ENCODE measurements around the gene RAB33A. TPM values are rescaled to one million over a fixed set of nuclear protein-coding genes. Genes with fewer than 3 reads are reported as not detected.

RAB33A gene
- total and polyA plus RNA-seq, 2 donors (not counting 1 experiment from before 2014, with no cell fraction given) = 2.4 to 5.4 TPM

DNA sequence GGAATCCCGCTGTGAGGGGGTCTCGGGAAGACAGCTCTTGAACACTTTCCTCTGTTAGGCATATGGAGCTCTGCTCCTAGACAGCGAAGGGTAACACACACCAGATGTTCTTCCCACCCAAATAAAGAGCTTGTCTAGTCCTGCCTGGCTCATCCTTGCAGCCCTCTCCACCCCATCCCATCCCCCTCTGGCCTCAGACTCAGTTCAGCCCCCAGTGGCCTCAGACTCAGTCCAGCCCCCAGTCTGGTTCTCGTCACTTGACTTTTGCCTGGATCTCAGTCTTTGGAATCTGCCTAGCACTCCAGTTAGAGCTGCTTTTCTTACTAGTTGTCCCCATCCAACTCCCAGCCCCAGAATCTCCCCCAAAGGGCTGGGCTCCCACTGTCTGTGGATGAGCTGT, 14.9 kb downstream of the RAB33A start:
- Histone ChIP-seq H3K27me3 (replicated peaks in 1 of 4; ENCODE audit: control extremely low read depth in 1 of 4, control insufficient read depth in 3 of 4, insufficient read depth in 4 of 4, low read length in 3 of 4) (no peaks in the 10 kb centered on the region), H3K79me2 (ENCODE audit: control insufficient read depth, insufficient read depth, low read length) (no peaks in the 10 kb centered on the region), H3K9me3 (ENCODE audit: control extremely low read depth in 1 of 3, control insufficient read depth in 2 of 3, insufficient read depth in 1 of 3, low read length in 2 of 3) (peaks cover 0 to 6% (median 0%) of the 10 kb centered on the region in 3 donors), H4K20me1 (ENCODE audit: control insufficient read depth, insufficient read depth, low read length, poor library complexity, severe bottlenecking) (no peaks in the 10 kb centered on the region), H3K36me3 (replicated peaks in 1 of 2; ENCODE audit: control extremely low read depth in 1 of 2, control insufficient read depth in 1 of 2, extremely low read depth in 1 of 2, insufficient read depth in 2 of 2, low read length in 1 of 2) (no peaks in the 10 kb centered on the region), H2AFZ (ENCODE audit: insufficient read depth, low read depth, low read length, poor library complexity, severe bottlenecking) (no peak overlapping the region), H3K9ac (ENCODE audit: low read length) (no peak overlapping the region), H3K4me3 (ENCODE audit: control extremely low read depth in 1 of 5, extremely low read depth in 1 of 5, insufficient read depth in 1 of 5, low read depth in 2 of 5, low read length in 4 of 5) (no peak overlapping the region), H3K4me2 (replicated peaks; ENCODE audit: low read depth, low read length, poor library complexity, severe bottlenecking) (no peak overlapping the region), H3K4me1 (ENCODE audit: control insufficient read depth in 2 of 2, insufficient read depth in 2 of 2, low read length in 2 of 2) (peaks cover 0 to 9% of the 10 kb centered on the region in 2 donors), H3K27ac (ENCODE audit: low read length in 2 of 2) (no peak overlapping the region)
- POLR2A ChIA-PET = no interaction called here
- intact Hi-C loops (cut with micrococcal nuclease) = no loop called here
- Mint-ChIP-seq H3K27me3 (no peaks in the 10 kb centered on the region), H3K4me1 (peaks cover 21% of the 10 kb centered on the region), H3K27ac (no peak overlapping the region), H3K9me3 (ENCODE audit: insufficient read depth) (no peaks in the 10 kb centered on the region), H3K4me3 (no peak overlapping the region)
- ATAC-seq (ENCODE audit: low read depth) = no peak
- CTCF ChIA-PET = interaction anchor here (0.6 to 1.8 kb wide), 3 partner anchors 10 to 106 kb away, joined by 3 to 15 read pairs (median 3); no protein-coding TSS in a partner anchor
- TF ChIP-seq, protein P1, sequence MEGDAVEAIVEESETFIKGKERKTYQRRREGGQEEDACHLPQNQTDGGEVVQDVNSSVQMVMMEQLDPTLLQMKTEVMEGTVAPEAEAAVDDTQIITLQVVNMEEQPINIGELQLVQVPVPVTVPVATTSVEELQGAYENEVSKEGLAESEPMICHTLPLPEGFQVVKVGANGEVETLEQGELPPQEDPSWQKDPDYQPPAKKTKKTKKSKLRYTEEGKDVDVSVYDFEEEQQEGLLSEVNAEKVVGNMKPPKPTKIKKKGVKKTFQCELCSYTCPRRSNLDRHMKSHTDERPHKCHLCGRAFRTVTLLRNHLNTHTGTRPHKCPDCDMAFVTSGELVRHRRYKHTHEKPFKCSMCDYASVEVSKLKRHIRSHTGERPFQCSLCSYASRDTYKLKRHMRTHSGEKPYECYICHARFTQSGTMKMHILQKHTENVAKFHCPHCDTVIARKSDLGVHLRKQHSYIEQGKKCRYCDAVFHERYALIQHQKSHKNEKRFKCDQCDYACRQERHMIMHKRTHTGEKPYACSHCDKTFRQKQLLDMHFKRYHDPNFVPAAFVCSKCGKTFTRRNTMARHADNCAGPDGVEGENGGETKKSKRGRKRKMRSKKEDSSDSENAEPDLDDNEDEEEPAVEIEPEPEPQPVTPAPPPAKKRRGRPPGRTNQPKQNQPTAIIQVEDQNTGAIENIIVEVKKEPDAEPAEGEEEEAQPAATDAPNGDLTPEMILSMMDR (IDR thresholded peaks at IDR 0.05) = no peak
- no peak for TF ChIP-seq EZH2 (IDR thresholded peaks at IDR 0.05; ENCODE audit: borderline replicate concordance, insufficient read depth, low read depth, low read length, poor library complexity, severe bottlenecking)
- no peak for DNase-seq
- WGBS (ENCODE audit: insufficient coverage) = no CpG with 5 or more reads among the region's 4 CpGs

DNA sequence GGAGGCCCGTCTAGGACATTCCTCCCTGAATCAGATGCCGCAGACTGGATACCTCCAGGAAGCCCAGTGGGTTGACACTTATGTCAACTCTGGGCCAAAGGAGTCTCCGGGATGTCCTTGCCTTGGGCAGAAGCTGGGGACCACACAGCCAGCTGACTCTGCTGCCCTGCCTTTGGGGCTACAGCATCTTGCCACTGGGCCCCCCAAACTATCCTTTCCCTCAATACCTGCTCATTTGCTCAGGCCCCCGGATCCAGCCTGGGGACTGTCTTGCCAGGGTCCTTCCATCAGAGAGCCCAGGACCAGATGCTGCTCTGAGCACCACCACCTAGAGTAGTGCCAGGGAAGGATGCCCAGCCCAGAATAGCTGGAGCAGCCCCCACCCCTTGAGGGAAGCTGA, 19.0 kb downstream of the RAB33A start:
- H3K4me3 ChIP-seq (ENCODE audit: control extremely low read depth in 1 of 5, extremely low read depth in 1 of 5, insufficient read depth in 1 of 5, low read depth in 2 of 5, low read length in 4 of 5) = no peak overlapping the region
- POLR2A ChIA-PET = interaction anchor here (1.8 kb wide), 1 partner anchor 108 kb away, joined by 4 read pairs; no protein-coding TSS in a partner anchor
- H3K27me3 Mint-ChIP-seq = no peaks in the 10 kb centered on the region
- no peak overlapping the region for H3K27ac Mint-ChIP-seq
- no peak overlapping the region for H3K27ac ChIP-seq (ENCODE audit: low read length in 2 of 2)
- H3K4me1 Mint-ChIP-seq = peaks cover 9% of the 10 kb centered on the region
- H3K4me2 ChIP-seq (replicated peaks; ENCODE audit: low read depth, low read length, poor library complexity, severe bottlenecking) = no peak overlapping the region
- no peak for TF ChIP-seq EZH2 (IDR thresholded peaks at IDR 0.05; ENCODE audit: borderline replicate concordance, insufficient read depth, low read depth, low read length, poor library complexity, severe bottlenecking)
- TF ChIP-seq, protein P1 (IDR thresholded peaks at IDR 0.05) = no peak
- no peaks in the 10 kb centered on the region for H4K20me1 ChIP-seq (ENCODE audit: control insufficient read depth, insufficient read depth, low read length, poor library complexity, severe bottlenecking)
- no peak overlapping the region for H2AFZ ChIP-seq (ENCODE audit: insufficient read depth, low read depth, low read length, poor library complexity, severe bottlenecking)
- 100% methylated on average over 1 of the region's 4 CpGs for WGBS (ENCODE audit: insufficient coverage)
- intact Hi-C loops (cut with micrococcal nuclease) = loop anchor here (5.0 kb wide), 1 partner anchor 584 kb away; no protein-coding TSS in a partner anchor
- no peaks in the 10 kb centered on the region for H3K36me3 ChIP-seq (replicated peaks in 1 of 2; ENCODE audit: control extremely low read depth in 1 of 2, control insufficient read depth in 1 of 2, extremely low read depth in 1 of 2, insufficient read depth in 2 of 2, low read length in 1 of 2)
- no peaks in the 10 kb centered on the region for H3K9me3 Mint-ChIP-seq (ENCODE audit: insufficient read depth)
- no peaks in the 10 kb centered on the region for H3K9me3 ChIP-seq (ENCODE audit: control extremely low read depth in 1 of 3, control insufficient read depth in 2 of 3, insufficient read depth in 1 of 3, low read length in 2 of 3)
- CTCF ChIA-PET = interaction anchor here (1.9 to 6.9 kb wide), 7 partner anchors 15 to 130 kb away, joined by 6 to 84 read pairs (median 9); partner anchors contain the start of genes AIFM1 and RAB33A
- no peak overlapping the region for H3K4me3 Mint-ChIP-seq
- ATAC-seq (ENCODE audit: low read depth) (no peak), DNase-seq (no peak)
- no peaks in the 10 kb centered on the region for H3K79me2 ChIP-seq (ENCODE audit: control insufficient read depth, insufficient read depth, low read length)
- H3K27me3 ChIP-seq (replicated peaks in 1 of 4; ENCODE audit: control extremely low read depth in 1 of 4, control insufficient read depth in 3 of 4, insufficient read depth in 4 of 4, low read length in 3 of 4) = no peaks in the 10 kb centered on the region
- H3K9ac ChIP-seq (ENCODE audit: low read length) = no peak overlapping the region
- no peaks in the 10 kb centered on the region for H3K4me1 ChIP-seq (ENCODE audit: control insufficient read depth in 2 of 2, insufficient read depth in 2 of 2, low read length in 2 of 2)
